HepG2 (cell line): ENCODE data around the gene SPOCD1. TPM values are rescaled to one million over a fixed set of nuclear protein-coding genes. Genes with fewer than 3 reads are reported as not detected.

Experiments used
- ATAC-seq: fragments of 200-7000 bp; cut with Tn5 transposase; 3 replicates; pipeline ENCODE4 v1.9.1; 2020; ENCODE audit warnings: mild to moderate bottlenecking, moderate library complexity
- BruUV-seq: library from RNA; stranded (reverse); fragments of 400-500 nt; replicated peaks from 2 replicates; lab custom pipeline; 2021; lab: Mats Ljungman, UMichigan
- CTCF ChIA-PET: fragments of 300-600 bp; formaldehyde crosslinking; extraction: SDS; loops from one replicate; lab custom pipeline; 2021; ENCODE audit warnings: low total read pairs, inconsistent platforms, low intra/inter-chr PET ratio; lab: Yijun Ruan, JAX
- POLR2A ChIA-PET: fragments of 350-600 bp; sonication (Branson Sonifier 250); formaldehyde crosslinking; loops from one replicate; lab custom pipeline; 2020; ENCODE audit warnings: antibody characterized with exemption, inconsistent platforms; lab: Yijun Ruan, JAX
- DNase-seq: peaks from one replicate; pipeline ENCODE4 v3.0.0-alpha.2; 2015; ENCODE audit warnings: low spot score
- FAIRE-seq: peaks from 3 replicates; lab custom pipeline; 2011; peaks lifted over from hg19 to GRCh38; lab: Jason Lieb, UNC
- H2AFZ ChIP-seq: one replicate; pipeline ENCODE4 v1.6.1; 2011; ENCODE audit warnings: low read length, inconsistent platforms
- H3K27ac ChIP-seq: fragments of 300-600 bp; 3 replicates; pipeline ENCODE4 v1.8.0; 2011; ENCODE audit warnings: mixed run types, mild to moderate bottlenecking, mixed read lengths, low read length, inconsistent platforms; ENCODE audit not compliant: insufficient read depth; ENCODE audit errors: extremely low read length
- H3K27me3 ChIP-seq, 2 experiments: fragments of 200-600 bp in 1 of 2; 2 replicates in 1 of 2; 3 replicates in 1 of 2; pipeline versions ENCODE4 v1.6.0 to v1.8.0; 2011; ENCODE audit warnings: low read length in 2 of 2, mild to moderate bottlenecking in 2 of 2, moderate library complexity in 2 of 2, inconsistent platforms in 1 of 2; ENCODE audit not compliant: insufficient read depth in 2 of 2, control insufficient read depth in 1 of 2
- H3K36me3 ChIP-seq, 2 experiments: fragments of 200-600 bp in 1 of 2; replicated peaks in 1 of 2; 2 replicates in 1 of 2; 3 replicates in 1 of 2; pipeline versions ENCODE4 v1.5.1 to v1.8.0; 2011; ENCODE audit warnings: low read length in 2 of 2, inconsistent platforms in 1 of 2; ENCODE audit not compliant: insufficient read depth in 2 of 2, control insufficient read depth in 1 of 2
- H3K4me1 ChIP-seq: 2 replicates; pipeline ENCODE4 v1.5.1; 2012; ENCODE audit warnings: low read length, inconsistent platforms; ENCODE audit not compliant: insufficient read depth
- H3K4me2 ChIP-seq: 2 replicates; pipeline ENCODE4 v1.6.0; 2011; ENCODE audit warnings: low read depth, low read length, inconsistent platforms
- H3K4me3 ChIP-seq, 3 experiments: fragments of 200-600 bp in 1 of 3; sonication (generic), shearing (Covaris generic) in 1 of 3; replicated peaks in 1 of 3; 2 replicates each; pipeline ENCODE4 v1.5.1; 2011 to 2016; ENCODE audit warnings: low read length in 3 of 3, inconsistent platforms in 2 of 3, low read depth in 2 of 3, mild to moderate bottlenecking in 2 of 3, control low read depth in 1 of 3, mixed read lengths in 1 of 3; ENCODE audit not compliant: insufficient read depth in 1 of 3
- H3K79me2 ChIP-seq: one replicate; pipeline ENCODE4 v1.6.1; 2011; ENCODE audit warnings: low read length, inconsistent platforms; ENCODE audit not compliant: insufficient read depth
- H3K9ac ChIP-seq: 2 replicates; pipeline ENCODE4 v1.6.0; 2011; ENCODE audit warnings: mild to moderate bottlenecking, low read depth, low read length, inconsistent platforms; ENCODE audit not compliant: insufficient read depth
- H3K9me3 ChIP-seq: 2 replicates; pipeline ENCODE4 v1.5.1; 2012; ENCODE audit warnings: mild to moderate bottlenecking, low read length
- H4K20me1 ChIP-seq: 2 replicates; pipeline ENCODE4 v1.6.0; 2011; ENCODE audit warnings: inconsistent platforms, mild to moderate bottlenecking, low read length, moderate library complexity; ENCODE audit not compliant: insufficient read depth
- EED ChIP-seq: sonication (generic); formaldehyde crosslinking; IDR thresholded peaks from 2 replicates; pipeline ENCODE4 v1.5.0; 2020; ENCODE audit warnings: mild to moderate bottlenecking, missing genetic modification reagents
- FOXO1 ChIP-seq: sonication (generic); formaldehyde crosslinking; IDR thresholded peaks from 2 replicates; pipeline ENCODE4 v1.4.0; 2020; ENCODE audit warnings: missing genetic modification reagents
- JDP2 ChIP-seq: sonication (generic); formaldehyde crosslinking; IDR thresholded peaks from 2 replicates; pipeline ENCODE4 v1.8.1; 2022; ENCODE audit warnings: missing genetic modification reagents, borderline replicate concordance
- KDM3A ChIP-seq: IDR thresholded peaks from 2 replicates; pipeline ENCODE4 v1.6.1; 2018; ENCODE audit warnings: low read depth, missing compliant biosample characterization
- KMT2A ChIP-seq: sonication (generic); formaldehyde crosslinking; IDR thresholded peaks from 2 replicates; pipeline ENCODE4 v1.4.0; 2020; ENCODE audit warnings: missing genetic modification reagents
- PHF8 ChIP-seq: sonication (generic); formaldehyde crosslinking; IDR thresholded peaks from 2 replicates; pipeline ENCODE4 v1.5.0; 2020; ENCODE audit warnings: missing genetic modification reagents
- PLRG1 ChIP-seq: fragments of 450-650 bp; conservative IDR thresholded peaks from 2 replicates; pipeline ENCODE4 v1.6.1; 2016
- ZNF180 ChIP-seq: sonication (generic); formaldehyde crosslinking; IDR thresholded peaks from 2 replicates; pipeline ENCODE4 v1.4.0; 2020; ENCODE audit warnings: low read depth, missing genetic modification reagents, borderline replicate concordance
- ZSCAN12 ChIP-seq: sonication (generic); formaldehyde crosslinking; IDR thresholded peaks from 2 replicates; pipeline ENCODE4 v1.9.0; 2021; ENCODE audit warnings: mild to moderate bottlenecking, missing genetic modification reagents
- WGBS: methylation state at CpG from one replicate; pipeline ENCODE4 v1.1.6; 2017; ENCODE audit warnings: low lambda C conversion rate; 5-methylcytosine and 5-hydroxymethylcytosine counted together
- in situ Hi-C: cut with HindIII; loops from 2 replicates; pipeline ENCODE4 v1.10.0; 2017; ENCODE audit warnings: low pct_unique_long_range_greater_than_20kb; ENCODE audit not compliant: extremely low pct_ligation_motif_present
- intact Hi-C: fragments of 100-400 bp; cut with micrococcal nuclease; formaldehyde crosslinking; loops from one replicate; pipeline ENCODE4 v1.10.0; 2022; ENCODE audit not compliant: unreplicated experiment
- polyA plus RNA-seq, 8 experiments: library from polyadenylated mRNA; depleted of rRNA in 3 of 8; stranded (reverse) in 7 of 8; unstranded in 1 of 8; fragments of >200 nt; fragmentation: Illumina TruSeq in 4 of 8; extraction: Trizol in 4 of 8; gene quantifications; 2 replicates each; pipeline versions ENCODE4 v1.2.1 to v1.2.3, GENCODE V29; 2011 to 2016; ENCODE audit warnings: low read depth in 4 of 8, missing spikeins in 1 of 8, mixed read lengths in 1 of 8; ENCODE audit not compliant: insufficient read depth in 1 of 8
- total RNA-seq, 5 experiments: library from RNA; depleted of rRNA; stranded (reverse); fragments of >200 nt; fragmentation: Illumina TruSeq; extraction: Trizol; gene quantifications; 2 replicates each; pipeline ENCODE4 v1.2.3, GENCODE V29; 2016; ENCODE audit warnings: low read depth in 1 of 5
- TF ChIP-seq, protein P1 (sequence below), 2 experiments: fragments of 450-650 bp in 1 of 2; sonication (generic) in 1 of 2; formaldehyde crosslinking; IDR thresholded peaks; 2 replicates each; pipeline versions ENCODE4 v1.5.0 to v1.8.0; 2020 to 2022; ENCODE audit warnings: mild to moderate bottlenecking in 1 of 2, missing genetic modification reagents in 1 of 2
- TF ChIP-seq, protein P2 (sequence below), 2 experiments: sonication (generic) in 1 of 2; formaldehyde crosslinking in 1 of 2; IDR thresholded peaks; 2 replicates each; pipeline versions ENCODE4 v1.6.1 to v1.9.0; 2014 to 2022; ENCODE audit warnings: antibody characterized with exemption in 1 of 2, borderline replicate concordance in 1 of 2, inconsistent platforms in 1 of 2, low read depth in 1 of 2, missing genetic modification reagents in 1 of 2

The SPOCD1 gene
- total and polyA plus RNA-seq, 2 of the 13 experiments (the other 11 are each of a cell fraction or from before 2014, with no cell fraction given), result 0.24 to 0.29 TPM

DNA sequence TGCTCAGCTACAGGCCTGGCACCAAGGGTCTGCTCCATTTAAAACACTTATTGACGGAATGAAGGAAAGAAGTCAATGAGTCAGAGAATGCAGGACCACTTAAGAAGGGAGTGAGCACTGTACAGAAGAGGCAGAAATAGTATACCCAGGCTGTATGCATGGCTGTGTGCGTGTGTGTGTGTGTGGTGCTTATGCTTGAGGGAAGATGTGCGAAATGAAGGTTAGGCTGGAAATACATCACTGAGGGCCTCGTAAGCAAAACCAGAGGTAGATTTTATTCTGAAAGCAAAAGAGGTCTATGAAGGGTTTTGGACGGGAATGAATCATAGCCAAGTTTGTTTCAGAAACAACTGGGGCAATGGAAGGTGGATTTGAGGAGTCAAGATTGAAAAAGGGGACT is 42.0 kb downstream of the SPOCD1 start:
- TF ChIP-seq KDM3A (CRISPR knock-in tag), result no peak
- TF ChIP-seq, protein P1, sequence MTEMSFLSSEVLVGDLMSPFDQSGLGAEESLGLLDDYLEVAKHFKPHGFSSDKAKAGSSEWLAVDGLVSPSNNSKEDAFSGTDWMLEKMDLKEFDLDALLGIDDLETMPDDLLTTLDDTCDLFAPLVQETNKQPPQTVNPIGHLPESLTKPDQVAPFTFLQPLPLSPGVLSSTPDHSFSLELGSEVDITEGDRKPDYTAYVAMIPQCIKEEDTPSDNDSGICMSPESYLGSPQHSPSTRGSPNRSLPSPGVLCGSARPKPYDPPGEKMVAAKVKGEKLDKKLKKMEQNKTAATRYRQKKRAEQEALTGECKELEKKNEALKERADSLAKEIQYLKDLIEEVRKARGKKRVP (CRISPR knock-in tag; IDR thresholded peaks at IDR 0.05), result no peak
- TF ChIP-seq ZNF180 (CRISPR knock-in tag), result no peak
- no peak for TF ChIP-seq ZSCAN12 (CRISPR knock-in tag)
- DNase-seq (no peak), ATAC-seq (no peak), FAIRE-seq (no peak)
- peaks cover 5% of the 10 kb centered on the region for H3K4me1 ChIP-seq
- ChIA-PET CTCF (no interaction called here), POLR2A (no interaction called here)
- no peak overlapping the region for H3K9ac ChIP-seq
- H3K27me3 ChIP-seq, result peaks cover 7 to 71% of the 10 kb centered on the region in 2 experiments; a peak in 4 of 5 replicates
- no peak overlapping the region for H3K4me2 ChIP-seq
- 12% methylated on average over 5 of the region's 5 CpGs for WGBS
- no peaks in the 10 kb centered on the region for H4K20me1 ChIP-seq
- intact Hi-C loops (no loop called here), in situ Hi-C loops (no loop called here)
- H3K27ac ChIP-seq, result no peak overlapping the region
- BruUV-seq, result no TSS peak
- H2AFZ ChIP-seq, result no peak overlapping the region
- H3K9me3 ChIP-seq, result no peaks in the 10 kb centered on the region
- H3K4me3 ChIP-seq, result no peak overlapping the region
- no peaks in the 10 kb centered on the region for H3K79me2 ChIP-seq
- H3K36me3 ChIP-seq, result no peaks in the 10 kb centered on the region

DNA sequence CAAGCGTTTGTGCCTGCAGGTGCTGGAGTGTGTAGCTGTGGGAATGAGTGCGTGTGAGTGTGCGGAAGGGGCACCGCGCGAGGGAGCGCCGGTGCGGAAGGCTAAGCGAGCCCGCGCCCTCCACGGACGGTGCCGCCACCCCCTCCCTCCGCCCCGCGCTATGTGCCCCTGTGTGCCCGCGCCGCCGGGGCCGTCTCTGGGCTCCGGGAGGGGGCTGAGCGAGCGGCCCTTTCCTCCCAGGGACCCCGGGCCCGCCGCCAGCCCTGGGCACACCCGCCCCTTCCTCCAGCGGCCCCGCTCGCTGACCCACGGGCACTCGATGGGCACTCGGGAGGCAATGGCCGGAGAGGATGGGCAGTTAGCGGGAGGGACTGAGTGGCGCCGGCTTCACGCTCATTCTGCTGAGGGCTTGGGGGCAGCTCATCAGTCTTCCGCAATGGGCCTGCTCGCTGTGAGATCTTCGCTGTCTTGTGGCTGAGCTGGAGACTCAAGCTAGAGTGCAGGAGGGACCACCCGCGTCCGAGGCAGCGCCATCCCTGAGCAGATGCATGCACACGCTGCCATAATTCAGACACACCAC is 43.1 kb downstream of the SPOCD1 start:
- H3K27me3 ChIP-seq, result peaks cover 7 to 71% of the 10 kb centered on the region in 2 experiments; a peak in 4 of 5 replicates
- no peaks in the 10 kb centered on the region for H3K9me3 ChIP-seq
- H3K4me1 ChIP-seq, result peaks cover 11% of the 10 kb centered on the region
- FAIRE-seq (no peak), ATAC-seq (no peak), DNase-seq (no peak)
- H3K4me3 ChIP-seq, result no peak overlapping the region
- H4K20me1 ChIP-seq, result no peaks in the 10 kb centered on the region
- CTCF ChIA-PET, result no interaction called here
- H3K9ac ChIP-seq, result no peak overlapping the region
- intact Hi-C loops (no loop called here), in situ Hi-C loops (no loop called here)
- H3K79me2 ChIP-seq, result no peaks in the 10 kb centered on the region
- POLR2A ChIA-PET, result no interaction called here
- H3K36me3 ChIP-seq, result no peaks in the 10 kb centered on the region
- no peak overlapping the region for H3K27ac ChIP-seq
- H3K4me2 ChIP-seq, result no peak overlapping the region
- no peak overlapping the region for H2AFZ ChIP-seq
- no TSS peak for BruUV-seq
- WGBS, result 73% methylated on average over 5 of the region's 49 CpGs
- TF ChIP-seq JDP2 (CRISPR knock-in tag) (no peak), EED (no peak), KMT2A (CRISPR knock-in tag) (no peak), PHF8 (CRISPR knock-in tag) (no peak), PLRG1 (no peak), FOXO1 (CRISPR knock-in tag) (no peak), ZNF180 (CRISPR knock-in tag) (no peak)
- TF ChIP-seq, protein P2, sequence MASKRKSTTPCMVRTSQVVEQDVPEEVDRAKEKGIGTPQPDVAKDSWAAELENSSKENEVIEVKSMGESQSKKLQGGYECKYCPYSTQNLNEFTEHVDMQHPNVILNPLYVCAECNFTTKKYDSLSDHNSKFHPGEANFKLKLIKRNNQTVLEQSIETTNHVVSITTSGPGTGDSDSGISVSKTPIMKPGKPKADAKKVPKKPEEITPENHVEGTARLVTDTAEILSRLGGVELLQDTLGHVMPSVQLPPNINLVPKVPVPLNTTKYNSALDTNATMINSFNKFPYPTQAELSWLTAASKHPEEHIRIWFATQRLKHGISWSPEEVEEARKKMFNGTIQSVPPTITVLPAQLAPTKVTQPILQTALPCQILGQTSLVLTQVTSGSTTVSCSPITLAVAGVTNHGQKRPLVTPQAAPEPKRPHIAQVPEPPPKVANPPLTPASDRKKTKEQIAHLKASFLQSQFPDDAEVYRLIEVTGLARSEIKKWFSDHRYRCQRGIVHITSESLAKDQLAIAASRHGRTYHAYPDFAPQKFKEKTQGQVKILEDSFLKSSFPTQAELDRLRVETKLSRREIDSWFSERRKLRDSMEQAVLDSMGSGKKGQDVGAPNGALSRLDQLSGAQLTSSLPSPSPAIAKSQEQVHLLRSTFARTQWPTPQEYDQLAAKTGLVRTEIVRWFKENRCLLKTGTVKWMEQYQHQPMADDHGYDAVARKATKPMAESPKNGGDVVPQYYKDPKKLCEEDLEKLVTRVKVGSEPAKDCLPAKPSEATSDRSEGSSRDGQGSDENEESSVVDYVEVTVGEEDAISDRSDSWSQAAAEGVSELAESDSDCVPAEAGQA (IDR thresholded peaks at IDR 0.05; ENCODE audit: low read depth), result no peak
- TF ChIP-seq, protein P2 (CRISPR knock-in tag; IDR thresholded peaks at IDR 0.05; ENCODE audit: borderline replicate concordance), result no peak
